Left forelimb (tissue), 1 donor: ENCODE results near the gene CLEC10A.

Source experiments
- DNase-seq: peaks from one replicate; pipeline ENCODE4 v3.0.0-alpha.2; 2018; ENCODE audit warnings: low spot score

CLEC10A gene

DNA sequence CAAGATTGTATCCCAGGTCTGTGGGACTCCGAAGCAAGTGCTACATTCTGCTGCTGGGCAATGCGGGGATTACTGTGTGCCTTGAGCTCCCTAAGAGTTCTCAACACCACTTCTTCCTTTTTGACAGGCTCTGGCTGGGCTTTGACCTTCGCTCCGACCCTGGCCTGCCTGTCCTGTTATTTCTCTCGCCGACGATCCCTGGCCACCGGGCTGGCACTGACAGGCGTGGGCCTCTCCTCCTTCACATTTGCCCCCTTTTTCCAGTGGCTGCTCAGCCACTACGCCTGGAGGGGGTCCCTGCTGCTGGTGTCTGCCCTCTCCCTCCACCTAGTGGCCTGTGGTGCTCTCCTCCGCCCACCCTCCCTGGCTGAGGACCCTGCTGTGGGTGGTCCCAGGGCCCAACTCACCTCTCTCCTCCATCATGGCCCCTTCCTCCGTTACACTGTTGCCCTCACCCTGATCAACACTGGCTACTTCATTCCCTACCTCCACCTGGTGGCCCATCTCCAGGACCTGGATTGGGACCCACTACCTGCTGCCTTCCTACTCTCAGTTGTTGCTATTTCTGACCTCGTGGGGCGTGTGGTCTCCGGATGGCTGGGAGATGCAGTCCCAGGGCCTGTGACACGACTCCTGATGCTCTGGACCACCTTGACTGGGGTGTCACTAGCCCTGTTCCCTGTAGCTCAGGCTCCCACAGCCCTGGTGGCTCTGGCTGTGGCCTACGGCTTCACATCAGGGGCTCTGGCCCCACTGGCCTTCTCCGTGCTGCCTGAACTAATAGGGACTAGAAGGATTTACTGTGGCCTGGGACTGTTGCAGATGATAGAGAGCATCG, 41.8 kb downstream of the CLEC10A start:
- no peak for DNase-seq

GRCh38 chr17:7035591-7036368, 44.3 kb downstream of the CLEC10A start, which contains the start of gene SLC16A13:
Gene SLC16A13 (plus strand): TSS chr17:7036015. CDS start chr17:7036383, 368 bp downstream.
- DNase-seq, result peak; percentile 88

DNA sequence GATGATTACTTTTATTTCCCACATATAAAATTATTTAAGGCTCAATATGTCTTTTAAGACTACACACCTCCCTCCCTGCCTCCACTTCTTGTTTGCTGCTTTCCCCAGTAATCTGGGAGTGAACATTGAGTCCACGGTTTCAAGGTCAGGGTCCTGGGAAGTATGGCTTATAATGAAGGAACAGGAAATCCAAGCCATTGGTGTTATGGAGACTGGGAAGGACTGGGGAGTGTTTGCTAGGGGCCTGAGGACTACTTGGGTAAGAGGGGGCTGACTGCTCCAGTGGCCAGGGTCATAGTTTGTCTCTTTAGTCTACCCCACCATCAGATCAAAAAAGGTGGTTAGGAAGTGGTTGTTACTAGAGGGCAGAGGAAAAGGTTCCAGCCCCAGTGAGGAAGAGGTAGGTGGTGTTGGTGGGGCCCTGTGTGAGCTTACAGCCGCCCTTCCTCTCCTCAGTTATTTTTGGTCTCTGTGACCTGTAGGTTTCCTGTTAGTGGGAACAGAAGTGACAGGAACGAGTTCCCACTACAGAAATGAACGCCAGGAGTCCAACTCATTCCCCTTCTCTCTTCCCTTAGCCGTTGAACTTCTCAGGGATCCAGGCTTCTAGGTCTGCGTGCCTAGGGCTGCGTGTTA, 45.0 kb downstream of the CLEC10A start:
- no peak for DNase-seq

DNA sequence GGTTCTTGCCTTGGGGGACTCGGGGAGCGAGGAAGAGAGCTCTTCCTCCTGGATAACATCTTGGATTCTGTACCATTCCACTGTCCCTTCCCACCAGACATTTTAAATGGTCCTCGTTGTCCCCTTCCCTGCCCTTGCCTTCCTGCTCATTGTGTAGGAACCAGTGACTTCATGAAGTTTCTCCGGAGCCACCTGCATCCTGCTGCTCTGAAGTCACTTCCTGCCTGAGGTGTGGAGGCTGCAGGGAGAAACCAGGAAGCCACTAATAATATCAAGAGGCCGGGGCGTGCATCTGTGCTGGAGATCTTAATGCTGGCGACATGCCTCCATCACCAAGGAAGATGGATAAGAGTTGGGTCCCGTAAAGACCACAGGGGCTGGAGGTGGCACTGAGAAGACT, 50.4 kb downstream of the CLEC10A start:
- no peak for DNase-seq

GRCh38 chr17:7029096-7029495, 51.0 kb downstream of the CLEC10A start:
- no peak for DNase-seq

GRCh38 chr17:7027335-7027734, 52.7 kb downstream of the CLEC10A start:
- no peak for DNase-seq

GRCh38 chr17:7026471-7027115, 53.5 kb downstream of the CLEC10A start:
- no peak for DNase-seq

GRCh38 chr17:7025245-7025644, 54.8 kb downstream of the CLEC10A start:
- DNase-seq, result no peak
